K562 (cell line): Measurements from ENCODE around the gene TXNDC9. TPM values are rescaled to one million over a fixed set of nuclear protein-coding genes. Genes with fewer than 3 reads are reported as not detected.

Source experiments
- E2F8 ChIP-seq: fragments of 450-650 bp; IDR thresholded peaks from 2 replicates; pipeline ENCODE4 v1.7.1; 2018; ENCODE audit warnings: mild to moderate bottlenecking, low read depth; ENCODE audit not compliant: partially characterized antibody
- HMGN3 ChIP-seq: IDR thresholded peaks from 2 replicates; pipeline ENCODE4 v1.6.1; 2011; ENCODE audit warnings: borderline replicate concordance, low read depth, mild to moderate bottlenecking, mixed read lengths, low read length; ENCODE audit not compliant: insufficient read length; ENCODE audit errors: extremely low read depth
- MAFF ChIP-seq: IDR thresholded peaks from 2 replicates; pipeline ENCODE4 v1.6.1; 2012; ENCODE audit warnings: low read length, improper control_type of control experiment
- OTX1 ChIP-seq: fragments of 450-650 bp; formaldehyde crosslinking; IDR thresholded peaks from 2 replicates; pipeline ENCODE4 v1.4.0; 2022; ENCODE audit warnings: mild to moderate bottlenecking
- ZFP36 ChIP-seq: fragments of 150-350 bp; IDR thresholded peaks from 2 replicates; pipeline ENCODE4 v1.6.1; 2018; ENCODE audit warnings: low read length, low read depth; ENCODE audit not compliant: partially characterized antibody
- ZNF511 ChIP-seq: sonication (generic); formaldehyde crosslinking; IDR thresholded peaks from 2 replicates; pipeline ENCODE4 v1.8.0; 2022; ENCODE audit warnings: mild to moderate bottlenecking, missing genetic modification reagents
- ZNF584 ChIP-seq: fragments of 200-800 bp; sonication (Bioruptor generic); IDR thresholded peaks from 2 replicates; pipeline ENCODE4 v1.6.1; 2016; ENCODE audit warnings: low read depth, mild to moderate bottlenecking, missing genetic modification characterization, missing compliant biosample characterization
- polyA plus RNA-seq, 8 experiments: library from polyadenylated mRNA; depleted of rRNA in 4 of 8; stranded (reverse) in 5 of 8; unstranded in 3 of 8; fragments of >200 nt; fragmentation: Nextera tagmentation in 2 of 8; fragmentation: Illumina TruSeq in 1 of 8; extraction: Ambion mirVana in 2 of 8; extraction: Trizol in 1 of 8; gene quantifications; 2 replicates each; pipeline versions ENCODE4 v1.2.1 to v1.2.3, GENCODE V29; 2011 to 2014; ENCODE audit warnings: inconsistent platforms in 1 of 8, missing spikeins in 1 of 8
- total RNA-seq, 7 experiments: library from RNA; depleted of rRNA in 6 of 7; stranded (reverse); fragments of >200 nt in 6 of 7; fragmentation: Illumina TruSeq in 2 of 7; extraction: Trizol in 2 of 7; gene quantifications; 2 replicates each; pipeline versions ENCODE4 v1.2.1 to v1.2.3, GENCODE V29; 2011 to 2021; ENCODE audit warnings: low replicate concordance in 1 of 7
- TF ChIP-seq, protein P1 (sequence below): fragments of 200-400 bp; formaldehyde crosslinking; IDR thresholded peaks from 2 replicates; pipeline ENCODE4 v1.6.1; 2017; ENCODE audit warnings: mild to moderate bottlenecking, low read depth, low read length, moderate library complexity

Gene TXNDC9
- total and polyA plus RNA-seq, 9 of the 15 experiments (the other 6 are each of a cell fraction or from before 2014, with no cell fraction given), result 37.5 to 211 (median 65.5) TPM

- TF ChIP-seq ZNF584 (CRISPR knock-in tag) (no peak), OTX1 (no peak), ZFP36 (no peak), MAFF (no peak), E2F8 (no peak), ZNF511 (CRISPR knock-in tag) (no peak), HMGN3 (no peak)
- TF ChIP-seq, protein P1, sequence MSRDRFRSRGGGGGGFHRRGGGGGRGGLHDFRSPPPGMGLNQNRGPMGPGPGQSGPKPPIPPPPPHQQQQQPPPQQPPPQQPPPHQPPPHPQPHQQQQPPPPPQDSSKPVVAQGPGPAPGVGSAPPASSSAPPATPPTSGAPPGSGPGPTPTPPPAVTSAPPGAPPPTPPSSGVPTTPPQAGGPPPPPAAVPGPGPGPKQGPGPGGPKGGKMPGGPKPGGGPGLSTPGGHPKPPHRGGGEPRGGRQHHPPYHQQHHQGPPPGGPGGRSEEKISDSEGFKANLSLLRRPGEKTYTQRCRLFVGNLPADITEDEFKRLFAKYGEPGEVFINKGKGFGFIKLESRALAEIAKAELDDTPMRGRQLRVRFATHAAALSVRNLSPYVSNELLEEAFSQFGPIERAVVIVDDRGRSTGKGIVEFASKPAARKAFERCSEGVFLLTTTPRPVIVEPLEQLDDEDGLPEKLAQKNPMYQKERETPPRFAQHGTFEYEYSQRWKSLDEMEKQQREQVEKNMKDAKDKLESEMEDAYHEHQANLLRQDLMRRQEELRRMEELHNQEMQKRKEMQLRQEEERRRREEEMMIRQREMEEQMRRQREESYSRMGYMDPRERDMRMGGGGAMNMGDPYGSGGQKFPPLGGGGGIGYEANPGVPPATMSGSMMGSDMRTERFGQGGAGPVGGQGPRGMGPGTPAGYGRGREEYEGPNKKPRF, result no peak
Measured at GRCh38 chr2:99365661-99366060, 29.5 kb upstream of the TXNDC9 start (continued).
